SK-N-SH (cell line): ENCODE measurements around the gene DOCK8. TPM values are rescaled to one million over a fixed set of nuclear protein-coding genes. Genes with fewer than 3 reads are reported as not detected.

Experiments
- CTCF ChIA-PET: fragments of 300-600, 350-600 bp; formaldehyde crosslinking; extraction: SDS; loops from one replicate; lab custom pipeline; 2021; lab: Yijun Ruan, JAX
- POLR2A ChIA-PET: fragments of 350-600 bp; sonication (Branson Sonifier 250); formaldehyde crosslinking; extraction: SDS; loops from one replicate; lab custom pipeline; 2020; ENCODE audit warnings: antibody characterized with exemption, inconsistent platforms; lab: Yijun Ruan, JAX
- DNase-seq: peaks from one replicate; pipeline ENCODE4 v3.0.0; 2012
- H2AFZ ChIP-seq: fragments of 200-600 bp; sonication (generic); 2 replicates; pipeline ENCODE4 v1.8.1; 2016; ENCODE audit warnings: antibody characterized with exemption, mild to moderate bottlenecking, low read depth
- H3F3A ChIP-seq: fragments of 200-600 bp; sonication (generic); replicated peaks from 2 replicates; pipeline ENCODE3; 2016; ENCODE audit warnings: antibody characterized with exemption, mild to moderate bottlenecking; ENCODE audit not compliant: insufficient read depth
- H3K27ac ChIP-seq, 2 experiments: fragments of 200-500 bp in 1 of 2; fragments of 200-600 bp in 1 of 2; sonication (Bioruptor generic) in 1 of 2; sonication (generic), shearing (Covaris generic) in 1 of 2; 2 replicates each; pipeline versions ENCODE4 v1.5.1 to v1.6.1; 2014 to 2016; ENCODE audit warnings: low read depth in 2 of 2, inconsistent platforms in 1 of 2, low read length in 1 of 2, mild to moderate bottlenecking in 1 of 2, mixed read lengths in 1 of 2
- H3K27me3 ChIP-seq: fragments of 200-600 bp; sonication (generic), shearing (Covaris generic); 2 replicates; pipeline ENCODE4 v1.6.1; 2016; ENCODE audit warnings: mixed run types; ENCODE audit not compliant: insufficient read depth
- H3K36me3 ChIP-seq, 2 experiments: fragments of 200-500 bp in 1 of 2; fragments of 200-600 bp in 1 of 2; sonication (Bioruptor generic) in 1 of 2; sonication (generic) in 1 of 2; replicated peaks in 1 of 2; 2 replicates each; pipeline versions ENCODE3 to v1.5.1; 2014 to 2016; ENCODE audit warnings: low read length in 1 of 2, mild to moderate bottlenecking in 1 of 2; ENCODE audit not compliant: insufficient read depth in 2 of 2, control insufficient read depth in 1 of 2
- H3K4me1 ChIP-seq, 2 experiments: fragments of 200-500 bp in 1 of 2; fragments of 200-600 bp in 1 of 2; sonication (Bioruptor generic) in 1 of 2; sonication (generic), shearing (Covaris generic) in 1 of 2; 2 replicates each; pipeline versions ENCODE4 v1.5.1 to v1.6.1; 2014 to 2016; ENCODE audit warnings: low read depth in 1 of 2, low read length in 1 of 2, mixed run types in 1 of 2; ENCODE audit not compliant: insufficient read depth in 2 of 2, control insufficient read depth in 1 of 2
- H3K4me2 ChIP-seq: fragments of 200-600 bp; sonication (generic), shearing (Covaris generic); 2 replicates; pipeline ENCODE4 v1.6.1; 2017; ENCODE audit warnings: mixed run types
- H3K4me3 ChIP-seq, 2 experiments: fragments of 200-500 bp in 1 of 2; fragments of 200-600 bp in 1 of 2; sonication (Bioruptor generic) in 1 of 2; sonication (generic), shearing (Covaris generic) in 1 of 2; 2 replicates each; pipeline versions ENCODE4 v1.5.1 to v1.8.1; 2014 to 2016; ENCODE audit warnings: low read depth in 2 of 2, inconsistent platforms in 1 of 2, low read length in 1 of 2, mild to moderate bottlenecking in 1 of 2, mixed read lengths in 1 of 2, moderate library complexity in 1 of 2
- H3K79me2 ChIP-seq: fragments of 200-600 bp; sonication (generic); 2 replicates; pipeline ENCODE4 v1.8.1; 2017; ENCODE audit warnings: mild to moderate bottlenecking; ENCODE audit not compliant: insufficient read depth
- H3K9ac ChIP-seq: fragments of 200-600 bp; sonication (generic); 2 replicates; pipeline ENCODE4 v1.6.1; 2017; ENCODE audit warnings: mixed run types
- H3K9me2 ChIP-seq: fragments of 200-600 bp; sonication (generic); 2 replicates; pipeline ENCODE4 v1.6.1; 2017; ENCODE audit warnings: mixed run types
- H3K9me3 ChIP-seq: fragments of 200-600 bp; sonication (generic); 2 replicates; pipeline ENCODE4 v1.6.1; 2017; ENCODE audit warnings: mixed run types, mild to moderate bottlenecking, moderate library complexity
- H4K20me1 ChIP-seq: fragments of 200-600 bp; sonication (generic); 2 replicates; pipeline ENCODE4 v1.6.1; 2017; ENCODE audit warnings: mild to moderate bottlenecking, mixed run types; ENCODE audit not compliant: insufficient read depth
- FOXJ3 ChIP-seq: sonication (generic); formaldehyde crosslinking; IDR thresholded peaks from 2 replicates; pipeline ENCODE4 v1.5.1; 2020; ENCODE audit warnings: mild to moderate bottlenecking, missing genetic modification reagents
- GATA2 ChIP-seq: sonication (generic); formaldehyde crosslinking; IDR thresholded peaks from 2 replicates; pipeline ENCODE4 v1.5.0; 2020; ENCODE audit warnings: mild to moderate bottlenecking, missing genetic modification reagents
- MEF2A ChIP-seq: IDR thresholded peaks from 2 replicates; pipeline ENCODE4 v1.4.0; 2012; ENCODE audit warnings: low read depth, borderline replicate concordance
- NFIC ChIP-seq: IDR thresholded peaks from 2 replicates; pipeline ENCODE4 v1.4.0; 2012; ENCODE audit warnings: borderline replicate concordance
- RXRA ChIP-seq: IDR thresholded peaks from 2 replicates; pipeline ENCODE4 v1.4.0; 2012; ENCODE audit warnings: low read depth, mild to moderate bottlenecking, borderline replicate concordance
- SIN3A ChIP-seq: IDR thresholded peaks from 2 replicates; pipeline ENCODE4 v1.6.1; 2012; ENCODE audit warnings: low read depth, mild to moderate bottlenecking, low read length, moderate library complexity, borderline replicate concordance
- TCF12 ChIP-seq: IDR thresholded peaks from 2 replicates; pipeline ENCODE4 v1.4.0; 2012
- TEAD4 ChIP-seq: IDR thresholded peaks from 2 replicates; pipeline ENCODE4 v1.4.0; 2012; ENCODE audit warnings: mild to moderate bottlenecking, borderline replicate concordance; ENCODE audit not compliant: insufficient read depth
- WGBS: methylation state at CpG from one replicate; pipeline ENCODE4 v1.1.6; 2017; ENCODE audit warnings: low lambda C conversion rate; 5-methylcytosine and 5-hydroxymethylcytosine counted together
- polyA plus RNA-seq, 3 experiments: library from polyadenylated mRNA; depleted of rRNA; stranded (reverse); fragments of >200 nt; gene quantifications; 2 replicates each; pipeline ENCODE4 v1.2.3, GENCODE V29; 2012
- TF ChIP-seq, protein P1 (sequence below): fragments of 200-600 bp; sonication (generic); IDR thresholded peaks from 2 replicates; pipeline ENCODE4 v1.6.1; 2017; ENCODE audit warnings: antibody characterized with exemption, mild to moderate bottlenecking, moderate library complexity

Gene DOCK8
- polyA plus RNA-seq, 1 of the 3 experiments (the other 2 are of a cell fraction) = not detected

DNA sequence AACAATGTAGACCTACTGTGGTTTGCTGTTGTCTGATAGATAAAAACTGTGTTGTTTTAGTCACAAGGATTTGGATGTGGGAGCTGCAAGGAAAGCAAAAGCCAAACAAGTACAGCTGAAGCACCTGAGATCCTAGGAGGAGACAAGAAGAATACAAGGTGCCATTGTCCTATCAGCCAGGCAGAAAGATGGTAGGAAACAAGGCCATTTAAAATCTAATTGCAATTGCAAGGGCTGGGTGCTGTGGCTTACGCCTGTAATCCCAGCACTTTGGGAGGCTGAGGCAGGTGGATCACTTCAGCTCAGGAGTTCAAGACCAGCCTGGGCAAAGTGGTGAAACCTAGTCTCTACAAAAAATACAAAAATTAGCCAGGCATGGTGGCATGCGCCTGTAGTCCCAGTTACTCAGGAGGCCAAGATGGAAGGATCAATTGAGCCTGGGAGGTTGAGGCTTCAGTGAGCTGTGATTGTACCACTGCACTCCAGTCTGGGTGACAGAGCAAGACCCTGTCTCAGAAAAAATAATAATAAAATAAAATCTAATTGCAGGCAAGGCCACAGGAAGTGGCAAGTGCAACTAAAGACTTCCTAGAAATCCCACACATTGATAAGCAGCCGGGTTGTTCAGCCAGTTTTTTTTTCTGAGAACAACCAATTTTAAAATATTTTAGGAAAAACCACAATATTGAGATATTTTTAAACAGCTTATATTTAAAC, 22.6 kb downstream of the DOCK8 start:
- WGBS = 2% methylated on average over 3 of the region's 3 CpGs

DNA sequence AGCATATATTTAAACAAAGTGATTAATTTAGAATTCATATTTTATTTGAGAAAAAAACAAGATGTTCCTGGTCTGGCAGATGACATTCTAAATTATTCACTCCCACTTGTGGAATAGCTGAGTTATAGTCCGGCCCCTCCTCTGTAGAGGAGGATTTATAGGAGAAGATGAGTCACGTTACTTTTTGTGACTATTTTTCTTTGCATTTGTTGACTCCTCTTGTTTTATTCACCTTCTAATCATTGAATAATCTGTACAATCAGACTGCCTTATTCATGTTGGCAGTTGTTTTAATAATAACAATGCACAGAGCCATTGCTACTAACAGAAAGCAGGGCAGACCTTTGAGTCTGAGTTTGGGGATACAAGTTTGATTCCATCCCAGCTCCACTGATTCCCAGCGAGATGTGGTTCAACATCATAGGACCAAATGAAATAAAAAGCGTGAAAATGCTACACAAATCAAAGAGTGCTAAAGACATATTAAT, 23.2 kb downstream of the DOCK8 start:
- Histone ChIP-seq H3K36me3 (no peaks in the 10 kb centered on the region), H3K9me2 (no peaks in the 10 kb centered on the region), H3K9ac (no peak overlapping the region), H3K9me3 (no peaks in the 10 kb centered on the region), H3K27ac (no peak overlapping the region), H3K4me1 (no peaks in the 10 kb centered on the region), H2AFZ (no peak overlapping the region), H3K27me3 (peaks cover 5% of the 10 kb centered on the region; the same call in 1 of the 2 replicates), H4K20me1 (no peaks in the 10 kb centered on the region), H3K4me3 (no peak overlapping the region), H3K4me2 (no peak overlapping the region), H3K79me2 (no peaks in the 10 kb centered on the region), H3F3A (no peaks in the 10 kb centered on the region)
- TF ChIP-seq RXRA = no peak
- TF ChIP-seq TCF12 = no peak
- TF ChIP-seq, protein P1, sequence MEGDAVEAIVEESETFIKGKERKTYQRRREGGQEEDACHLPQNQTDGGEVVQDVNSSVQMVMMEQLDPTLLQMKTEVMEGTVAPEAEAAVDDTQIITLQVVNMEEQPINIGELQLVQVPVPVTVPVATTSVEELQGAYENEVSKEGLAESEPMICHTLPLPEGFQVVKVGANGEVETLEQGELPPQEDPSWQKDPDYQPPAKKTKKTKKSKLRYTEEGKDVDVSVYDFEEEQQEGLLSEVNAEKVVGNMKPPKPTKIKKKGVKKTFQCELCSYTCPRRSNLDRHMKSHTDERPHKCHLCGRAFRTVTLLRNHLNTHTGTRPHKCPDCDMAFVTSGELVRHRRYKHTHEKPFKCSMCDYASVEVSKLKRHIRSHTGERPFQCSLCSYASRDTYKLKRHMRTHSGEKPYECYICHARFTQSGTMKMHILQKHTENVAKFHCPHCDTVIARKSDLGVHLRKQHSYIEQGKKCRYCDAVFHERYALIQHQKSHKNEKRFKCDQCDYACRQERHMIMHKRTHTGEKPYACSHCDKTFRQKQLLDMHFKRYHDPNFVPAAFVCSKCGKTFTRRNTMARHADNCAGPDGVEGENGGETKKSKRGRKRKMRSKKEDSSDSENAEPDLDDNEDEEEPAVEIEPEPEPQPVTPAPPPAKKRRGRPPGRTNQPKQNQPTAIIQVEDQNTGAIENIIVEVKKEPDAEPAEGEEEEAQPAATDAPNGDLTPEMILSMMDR = no peak
- TF ChIP-seq FOXJ3 (CRISPR knock-in tag) = no peak
- no peak for TF ChIP-seq NFIC
- DNase-seq = no peak
- CTCF ChIA-PET = no interaction called here
- POLR2A ChIA-PET = no interaction called here
- WGBS = 5% methylated on average over 4 of the region's 4 CpGs

More for the DNA sequence above, 22.6 kb downstream of the DOCK8 start:
- H3K4me2 ChIP-seq = no peak overlapping the region
- no peaks in the 10 kb centered on the region for H3K79me2 ChIP-seq
- H3K36me3 ChIP-seq = no peaks in the 10 kb centered on the region
- ChIA-PET CTCF (interaction anchor here (0.7 kb wide), 1 partner anchor 693 kb away, joined by 3 read pairs; no protein-coding TSS in a partner anchor), POLR2A (no interaction called here)
- TF ChIP-seq TEAD4 = no peak
- no peak for TF ChIP-seq GATA2 (CRISPR knock-in tag)
- TF ChIP-seq SIN3A = no peak
- TF ChIP-seq MEF2A = no peak
- H3K4me1 ChIP-seq = no peaks in the 10 kb centered on the region
- no peak for DNase-seq
- no peaks in the 10 kb centered on the region for H3K27me3 ChIP-seq
- no peaks in the 10 kb centered on the region for H3F3A ChIP-seq
- no peaks in the 10 kb centered on the region for H3K9me3 ChIP-seq
- no peak overlapping the region for H3K4me3 ChIP-seq
- H3K9me2 ChIP-seq = no peaks in the 10 kb centered on the region
- H4K20me1 ChIP-seq = no peaks in the 10 kb centered on the region
- H3K9ac ChIP-seq = no peak overlapping the region
- H3K27ac ChIP-seq = no peak overlapping the region
- H2AFZ ChIP-seq = no peak overlapping the region
